Right lobe of liver (tissue), 6 donors: Measurements from ENCODE around the gene ATP1A1. TPM values are rescaled to one million over a fixed set of nuclear protein-coding genes. Genes with fewer than 3 reads are reported as not detected.

Source experiments
- ATAC-seq, 4 donors: fragments of 200-7000 bp; cut with Tn5 transposase; one replicate each; pipeline ENCODE4 v1.9.1; 2020; ENCODE audit warnings: mild to moderate bottlenecking in 4 of 4, moderate library complexity in 4 of 4
- DNase-seq, 3 donors: peaks; one replicate each; pipeline ENCODE4 v3.0.0-alpha.2; 2020
- H3K27ac ChIP-seq, 3 donors: fragments of 200-600 bp; one replicate each; pipeline ENCODE4 v1.8.0; 2022
- H3K27me3 ChIP-seq, 2 donors: fragments of 200-600 bp; one replicate each; pipeline ENCODE4 v1.8.0; 2022
- H3K36me3 ChIP-seq, 4 donors: fragments of 200-600 bp; sonication (generic) in 1 of 4; one replicate each; pipeline versions ENCODE4 v1.5.1 to v1.8.0; 2017 to 2022; ENCODE audit warnings: control low read depth in 1 of 4
- H3K4me1 ChIP-seq, 4 donors: fragments of 200-600 bp; sonication (generic) in 1 of 4; one replicate each; pipeline versions ENCODE4 v1.5.1 to v1.8.0; 2017 to 2022; ENCODE audit warnings: control low read depth in 1 of 4
- H3K4me3 ChIP-seq, 3 donors: fragments of 200-600 bp; one replicate each; pipeline ENCODE4 v1.8.0; 2022
- H3K9me3 ChIP-seq, 4 donors: fragments of 200-600 bp; sonication (generic) in 1 of 4; one replicate each; pipeline versions ENCODE4 v1.5.1 to v1.8.0; 2017 to 2022; ENCODE audit warnings: control low read depth in 1 of 4
- CTCF ChIP-seq, 4 donors: fragments of 200-600 bp in 3 of 4; fragments of 450-650 bp in 1 of 4; IDR thresholded peaks; one replicate each; pipeline versions ENCODE4 v1.5.1 to v1.8.0; 2016 to 2022; ENCODE audit warnings: antibody characterized with exemption in 4 of 4, mild to moderate bottlenecking in 2 of 4
- POLR2A ChIP-seq: fragments of 450-650 bp; IDR thresholded peaks from one replicate; pipeline ENCODE4 v1.6.1; 2017; ENCODE audit warnings: antibody characterized with exemption, mild to moderate bottlenecking
- WGBS: methylation state at CpG from one replicate; pipeline ENCODE4 v1.1.6; 2018; ENCODE audit warnings: low coverage, low lambda C conversion rate; ENCODE audit not compliant: insufficient coverage; ENCODE audit errors: missing lambda C conversion rate; 5-methylcytosine and 5-hydroxymethylcytosine counted together
- intact Hi-C, 2 donors: fragments of 100-400 bp; cut with DNase I; formaldehyde crosslinking; loops; one replicate each; pipeline versions ENCODE4 v1.11.2 to v1.14.1; 2022
- small RNA-seq, 2 experiments: library from RNA; depleted of rRNA; stranded (forward); fragments of <200 nt; gene quantifications; one replicate each; pipeline ENCODE3, GENCODE V24; 2016
- total RNA-seq, 6 experiments: library from RNA; depleted of rRNA in 2 of 6; stranded (reverse); fragments of >200 nt in 2 of 6; fragmentation: NEBNext Ultra II Directional in 3 of 6; extraction: Animal tissue kit (Norgen Biotek cat#: 25700) in 3 of 6; gene quantifications; one replicate each; pipeline versions ENCODE4 v1.1.0 to v1.2.4, GENCODE V29; 2016 to 2023
- donor health status: DM: no; HTN: yes; CAD: no.
- donor health status: DM: no; HTN: no; CAD: no.
- donor health status: DM: no; HTN: no; CAD: no.
- donor health status: DM: no; HTN: yes; CAD: no.
- donor health status: DM: no; HTN: yes; CAD: no.

ATP1A1 gene
- total RNA-seq, 6 experiments from 2014 or later, result 83.6 to 153 (median 121) TPM

GRCh38 chr1:116449578-116449977, 76.5 kb downstream of the ATP1A1 start:
- Histone ChIP-seq H3K27ac (no peak overlapping the region), H3K4me1 (no peaks in the 10 kb centered on the region), H3K4me3 (no peak overlapping the region), H3K9me3 (no peaks in the 10 kb centered on the region), H3K27me3 (no peaks in the 10 kb centered on the region), H3K36me3 (no peaks in the 10 kb centered on the region)
- no peak for TF ChIP-seq POLR2A
- TF ChIP-seq CTCF (IDR thresholded peaks at IDR 0.05), result no peak
- DNase-seq, result no peak
- intact Hi-C loops, result no loop called here
- no peak for ATAC-seq

- H3K4me1 ChIP-seq, result no peaks in the 10 kb centered on the region
- no peaks in the 10 kb centered on the region for H3K9me3 ChIP-seq
- DNase-seq (no peak), ATAC-seq (no peak)
- intact Hi-C loops, result no loop called here
- H3K4me3 ChIP-seq, result no peak overlapping the region
- TF ChIP-seq POLR2A, result no peak
- no peaks in the 10 kb centered on the region for H3K27me3 ChIP-seq
- no peaks in the 10 kb centered on the region for H3K36me3 ChIP-seq
- no peak overlapping the region for H3K27ac ChIP-seq
Measured at GRCh38 chr1:116451702-116452101, 78.7 kb downstream of the ATP1A1 start.

GRCh38 chr1:116453481-116453880, 80.4 kb downstream of the ATP1A1 start:
- intact Hi-C loops, result no loop called here
- 88% methylated on average over 2 of the region's 2 CpGs for WGBS
- Histone ChIP-seq H3K27ac (no peak overlapping the region), H3K36me3 (no peaks in the 10 kb centered on the region), H3K27me3 (no peaks in the 10 kb centered on the region), H3K4me1 (no peaks in the 10 kb centered on the region), H3K4me3 (no peak overlapping the region), H3K9me3 (no peaks in the 10 kb centered on the region)
- TF ChIP-seq POLR2A (no peak), CTCF (IDR thresholded peaks at IDR 0.05) (no peak)
- DNase-seq, result no peak
- no peak for ATAC-seq

- no peak overlapping the region for H3K27ac ChIP-seq
- TF ChIP-seq POLR2A, result no peak
- no peak for TF ChIP-seq CTCF (IDR thresholded peaks at IDR 0.05)
- peak in 1 of 4 donors; percentile 24 for ATAC-seq
- 90% methylated on average over 2 of the region's 4 CpGs for WGBS
- H3K27me3 ChIP-seq, result no peaks in the 10 kb centered on the region
- no peak for DNase-seq
- H3K4me3 ChIP-seq, result no peak overlapping the region
- no peaks in the 10 kb centered on the region for H3K9me3 ChIP-seq
- no peaks in the 10 kb centered on the region for H3K4me1 ChIP-seq
- no peaks in the 10 kb centered on the region for H3K36me3 ChIP-seq
- intact Hi-C loops, result no loop called here
Measured at GRCh38 chr1:116453906-116454305, 80.9 kb downstream of the ATP1A1 start.

Small RNA genes lying within 50 kb of the gene (small RNA-seq; reads per million reads assigned to genes)
- gene RF00019 (0 reads per million in 2 experiments), gene RNU6-817P (0 reads per million in 2 experiments)

Other genes starting within 250 kb of the ATP1A1 start
- gene CD58, start 197.8 kb downstream of the ATP1A1 start, total RNA-seq, result 10 to 100 TPM in 2 of 6 experiments, 1 to 10 TPM in 4; 3.5 to 13.8 (median 7.5) TPM